ENCODE results near the gene SULT4A1. TPM values are rescaled to one million over a fixed set of nuclear protein-coding genes. Genes with fewer than 3 reads are reported as not detected.

The SULT4A1 gene
- total RNA-seq, 1 experiment from 2014 or later, result 8.4 TPM

GRCh38 chr22:43846966-43847365 is 15.3 kb downstream of the SULT4A1 start (continued):
- TF ChIP-seq, protein P1, sequence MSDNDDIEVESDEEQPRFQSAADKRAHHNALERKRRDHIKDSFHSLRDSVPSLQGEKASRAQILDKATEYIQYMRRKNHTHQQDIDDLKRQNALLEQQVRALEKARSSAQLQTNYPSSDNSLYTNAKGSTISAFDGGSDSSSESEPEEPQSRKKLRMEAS (IDR thresholded peaks at IDR 0.05), result no peak

GRCh38 chr22:43845981-43846380 is 16.3 kb downstream of the SULT4A1 start:
- Histone ChIP-seq H3K9me3 (ENCODE audit: control insufficient read depth in 1 of 2, insufficient read depth in 1 of 2, low read depth in 1 of 2, low read length in 2 of 2) (no peaks in the 10 kb centered on the region), H4K20me1 (ENCODE audit: insufficient read depth) (no peaks in the 10 kb centered on the region), H3K9me2 (ENCODE audit: insufficient read depth) (no peaks in the 10 kb centered on the region), H3K27ac (ENCODE audit: low read depth, low read length) (no peak overlapping the region), H3K4me1 (ENCODE audit: control insufficient read depth in 1 of 2, insufficient read depth in 2 of 2, low read length in 2 of 2) (no peaks in the 10 kb centered on the region), H3K36me3 (ENCODE audit: control insufficient read depth in 1 of 2, insufficient read depth in 2 of 2, low read length in 2 of 2) (no peaks in the 10 kb centered on the region), H3K4me3 (replicated peaks in 1 of 2; ENCODE audit: low read depth in 1 of 2, low read length in 2 of 2) (no peak overlapping the region), H3K27me3 (ENCODE audit: insufficient read depth, low read length) (no peaks in the 10 kb centered on the region), H3K4me2 (ENCODE audit: low read length) (no peak overlapping the region), H3K79me2 (ENCODE audit: insufficient read depth, low read length) (peaks cover 35% of the 10 kb centered on the region), H2AFZ (ENCODE audit: low read depth, low read length, poor library complexity, severe bottlenecking) (no peak overlapping the region), H3K9ac (ENCODE audit: low read length) (no peak overlapping the region)
- CTCF ChIA-PET, result no interaction called here
- ATAC-seq (no peak), DNase-seq (ENCODE audit: low read depth, low spot score) (no peak)
- TF ChIP-seq CEBPB (IDR thresholded peaks at IDR 0.05; ENCODE audit: low read depth) (no peak), EZH2 (IDR thresholded peaks at IDR 0.05) (no peak), SIN3A (IDR thresholded peaks at IDR 0.05; ENCODE audit: low read depth) (no peak), SRF (IDR thresholded peaks at IDR 0.05; ENCODE audit: low read depth) (no peak), ZBTB33 (IDR thresholded peaks at IDR 0.05; ENCODE audit: extremely low read depth, insufficient replicate concordance, low read length) (no peak), FOSL1 (IDR thresholded peaks at IDR 0.05; ENCODE audit: low read depth) (no peak), TCF7L2 (IDR thresholded peaks at IDR 0.05; ENCODE audit: borderline replicate concordance, extremely low read depth, insufficient read depth, insufficient read length) (no peak), JUND (IDR thresholded peaks at IDR 0.05) (no peak), REST (IDR thresholded peaks at IDR 0.05; ENCODE audit: low read depth) (no peak)
- TF ChIP-seq, protein P2, sequence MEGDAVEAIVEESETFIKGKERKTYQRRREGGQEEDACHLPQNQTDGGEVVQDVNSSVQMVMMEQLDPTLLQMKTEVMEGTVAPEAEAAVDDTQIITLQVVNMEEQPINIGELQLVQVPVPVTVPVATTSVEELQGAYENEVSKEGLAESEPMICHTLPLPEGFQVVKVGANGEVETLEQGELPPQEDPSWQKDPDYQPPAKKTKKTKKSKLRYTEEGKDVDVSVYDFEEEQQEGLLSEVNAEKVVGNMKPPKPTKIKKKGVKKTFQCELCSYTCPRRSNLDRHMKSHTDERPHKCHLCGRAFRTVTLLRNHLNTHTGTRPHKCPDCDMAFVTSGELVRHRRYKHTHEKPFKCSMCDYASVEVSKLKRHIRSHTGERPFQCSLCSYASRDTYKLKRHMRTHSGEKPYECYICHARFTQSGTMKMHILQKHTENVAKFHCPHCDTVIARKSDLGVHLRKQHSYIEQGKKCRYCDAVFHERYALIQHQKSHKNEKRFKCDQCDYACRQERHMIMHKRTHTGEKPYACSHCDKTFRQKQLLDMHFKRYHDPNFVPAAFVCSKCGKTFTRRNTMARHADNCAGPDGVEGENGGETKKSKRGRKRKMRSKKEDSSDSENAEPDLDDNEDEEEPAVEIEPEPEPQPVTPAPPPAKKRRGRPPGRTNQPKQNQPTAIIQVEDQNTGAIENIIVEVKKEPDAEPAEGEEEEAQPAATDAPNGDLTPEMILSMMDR (IDR thresholded peaks at IDR 0.05 in 2 of 3, conservative IDR thresholded peaks at IDR 0.05 in 1 of 3; ENCODE audit: borderline replicate concordance in 1 of 3, insufficient read depth in 1 of 3, low read depth in 2 of 3, low read length in 2 of 3), result no peak
- intact Hi-C loops (cut with micrococcal nuclease), result no loop called here
- no TSS peak for BruUV-seq (replicated peaks)
- RAD21 ChIA-PET (ENCODE audit: low non-redundant PET in 1 of 2, low total read pairs in 2 of 2, uncharacterized antibody in 2 of 2, unreplicated experiment in 2 of 2), result no interaction called here
- POLR2A ChIA-PET, result no interaction called here

Measured in HCT116 (cell line).